ENCODE results near the gene CNTNAP4. TPM values are rescaled to one million over a fixed set of nuclear protein-coding genes. Genes with fewer than 3 reads are reported as not detected.

Gene CNTNAP4
- total RNA-seq, 1 experiment from 2014 or later, result not detected

GRCh38 chr16:76486740-76487139 is 209.5 kb downstream of the CNTNAP4 start:
- DNase-seq (ENCODE audit: low spot score) (no peak), ATAC-seq (no peak)
- CTCF ChIA-PET, result no interaction called here
- Mint-ChIP-seq H3K36me3 (peaks cover 24% of the 10 kb centered on the region), H3K4me1 (no peaks in the 10 kb centered on the region), H3K27me3 (ENCODE audit: low read depth) (peaks cover 32% of the 10 kb centered on the region), H3K9me3 (peaks cover 54% of the 10 kb centered on the region), H3K27ac (no peak overlapping the region), H3K4me3 (no peak overlapping the region)
- POLR2A ChIA-PET, result no interaction called here
- TF ChIP-seq ATF1 (CRISPR knock-in tag; IDR thresholded peaks at IDR 0.05), result no peak
- TF ChIP-seq ZNF671 (CRISPR knock-in tag; IDR thresholded peaks at IDR 0.05), result no peak
- no peak for TF ChIP-seq SP1 (CRISPR knock-in tag; conservative IDR thresholded peaks at IDR 0.05)
- no peak for TF ChIP-seq E2F1 (CRISPR knock-in tag; IDR thresholded peaks at IDR 0.05)

- no peak overlapping the region for H3K27ac Mint-ChIP-seq
- H3K4me1 Mint-ChIP-seq, result no peaks in the 10 kb centered on the region
- peaks cover 55% of the 10 kb centered on the region for H3K9me3 Mint-ChIP-seq
- DNase-seq (ENCODE audit: low spot score) (no peak), ATAC-seq (no peak)
- H3K4me3 Mint-ChIP-seq, result no peak overlapping the region
- POLR2A ChIA-PET, result no interaction called here
- peaks cover 25% of the 10 kb centered on the region for H3K36me3 Mint-ChIP-seq
- CTCF ChIA-PET, result no interaction called here
- TF ChIP-seq EMX1 (CRISPR knock-in tag; IDR thresholded peaks at IDR 0.05) (no peak), NR2C2 (CRISPR knock-in tag; IDR thresholded peaks at IDR 0.05) (no peak), FOXK1 (CRISPR knock-in tag; IDR thresholded peaks at IDR 0.05) (no peak), JAZF1 (CRISPR knock-in tag; IDR thresholded peaks at IDR 0.05) (no peak), OVOL2 (CRISPR knock-in tag; IDR thresholded peaks at IDR 0.05; ENCODE audit: borderline replicate concordance) (no peak), ZNF138 (CRISPR knock-in tag; conservative IDR thresholded peaks at IDR 0.05) (no peak), ZNF263 (CRISPR knock-in tag; IDR thresholded peaks at IDR 0.05; ENCODE audit: low read depth) (no peak), MLX (CRISPR knock-in tag; IDR thresholded peaks at IDR 0.05) (no peak), ATF3 (CRISPR knock-in tag; conservative IDR thresholded peaks at IDR 0.05) (no peak), CREB1 (CRISPR knock-in tag; IDR thresholded peaks at IDR 0.05) (no peak), ZNF512 (CRISPR knock-in tag; IDR thresholded peaks at IDR 0.05; ENCODE audit: borderline replicate concordance) (no peak)
- TF ChIP-seq, protein P1, sequence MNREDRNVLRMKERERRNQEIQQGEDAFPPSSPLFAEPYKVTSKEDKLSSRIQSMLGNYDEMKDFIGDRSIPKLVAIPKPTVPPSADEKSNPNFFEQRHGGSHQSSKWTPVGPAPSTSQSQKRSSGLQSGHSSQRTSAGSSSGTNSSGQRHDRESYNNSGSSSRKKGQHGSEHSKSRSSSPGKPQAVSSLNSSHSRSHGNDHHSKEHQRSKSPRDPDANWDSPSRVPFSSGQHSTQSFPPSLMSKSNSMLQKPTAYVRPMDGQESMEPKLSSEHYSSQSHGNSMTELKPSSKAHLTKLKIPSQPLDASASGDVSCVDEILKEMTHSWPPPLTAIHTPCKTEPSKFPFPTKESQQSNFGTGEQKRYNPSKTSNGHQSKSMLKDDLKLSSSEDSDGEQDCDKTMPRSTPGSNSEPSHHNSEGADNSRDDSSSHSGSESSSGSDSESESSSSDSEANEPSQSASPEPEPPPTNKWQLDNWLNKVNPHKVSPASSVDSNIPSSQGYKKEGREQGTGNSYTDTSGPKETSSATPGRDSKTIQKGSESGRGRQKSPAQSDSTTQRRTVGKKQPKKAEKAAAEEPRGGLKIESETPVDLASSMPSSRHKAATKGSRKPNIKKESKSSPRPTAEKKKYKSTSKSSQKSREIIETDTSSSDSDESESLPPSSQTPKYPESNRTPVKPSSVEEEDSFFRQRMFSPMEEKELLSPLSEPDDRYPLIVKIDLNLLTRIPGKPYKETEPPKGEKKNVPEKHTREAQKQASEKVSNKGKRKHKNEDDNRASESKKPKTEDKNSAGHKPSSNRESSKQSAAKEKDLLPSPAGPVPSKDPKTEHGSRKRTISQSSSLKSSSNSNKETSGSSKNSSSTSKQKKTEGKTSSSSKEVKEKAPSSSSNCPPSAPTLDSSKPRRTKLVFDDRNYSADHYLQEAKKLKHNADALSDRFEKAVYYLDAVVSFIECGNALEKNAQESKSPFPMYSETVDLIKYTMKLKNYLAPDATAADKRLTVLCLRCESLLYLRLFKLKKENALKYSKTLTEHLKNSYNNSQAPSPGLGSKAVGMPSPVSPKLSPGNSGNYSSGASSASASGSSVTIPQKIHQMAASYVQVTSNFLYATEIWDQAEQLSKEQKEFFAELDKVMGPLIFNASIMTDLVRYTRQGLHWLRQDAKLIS (CRISPR knock-in tag; IDR thresholded peaks at IDR 0.05; ENCODE audit: borderline replicate concordance), result no peak
- H3K27me3 Mint-ChIP-seq (ENCODE audit: low read depth), result peaks cover 29% of the 10 kb centered on the region
Measured at GRCh38 chr16:76487411-76488064, 210.3 kb downstream of the CNTNAP4 start.

Measured in WTC11 (cell line).